MV-4-11 (cell line): ENCODE data around the gene ITGAE.
"Not testable (repeated sequence)": the region's sequence is repeated elsewhere in the genome, so short reads cannot be mapped to it uniquely, and the experiment has no call there.

ENCODE experiments used
- DNase-seq: peaks from one replicate; lab custom pipeline; 2025; lab: John Stamatoyannopoulos, UW

The ITGAE gene

DNA sequence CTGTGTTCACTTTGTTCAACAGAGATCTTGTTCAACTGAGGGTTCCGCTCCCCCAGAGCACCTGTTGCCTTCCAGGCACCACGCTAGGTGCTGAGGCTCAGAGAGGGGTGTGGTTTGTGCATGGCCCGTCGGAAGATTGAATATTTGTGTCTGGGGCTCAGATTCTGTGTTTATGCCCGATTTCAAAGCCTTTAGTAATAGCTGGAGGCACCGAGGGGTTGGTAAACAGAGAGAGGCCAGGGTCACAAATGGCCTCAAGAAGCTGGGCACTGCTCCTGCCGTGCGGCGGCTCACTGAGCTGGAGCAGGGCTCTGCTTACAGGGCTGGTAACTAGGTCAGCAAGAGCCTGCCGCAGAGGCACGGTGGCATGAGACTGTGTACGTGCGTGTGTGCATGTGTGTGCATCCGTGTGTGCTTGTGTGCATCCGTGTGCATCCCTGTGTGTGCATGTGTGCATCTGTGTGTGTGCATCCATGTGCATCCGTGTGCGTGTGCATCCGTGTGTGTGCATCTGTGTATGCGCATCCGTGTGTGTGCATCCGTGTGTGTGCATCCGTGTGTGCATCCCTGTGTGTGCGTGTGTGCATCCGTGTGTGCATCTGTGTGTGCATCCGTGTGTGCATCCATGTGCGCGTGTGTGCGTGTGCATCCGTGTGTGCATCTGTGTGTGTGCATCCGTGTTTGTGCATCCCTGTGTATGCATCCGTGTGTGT lies 5.4 kb downstream of the ITGAE start:
- no peak for DNase-seq

DNA sequence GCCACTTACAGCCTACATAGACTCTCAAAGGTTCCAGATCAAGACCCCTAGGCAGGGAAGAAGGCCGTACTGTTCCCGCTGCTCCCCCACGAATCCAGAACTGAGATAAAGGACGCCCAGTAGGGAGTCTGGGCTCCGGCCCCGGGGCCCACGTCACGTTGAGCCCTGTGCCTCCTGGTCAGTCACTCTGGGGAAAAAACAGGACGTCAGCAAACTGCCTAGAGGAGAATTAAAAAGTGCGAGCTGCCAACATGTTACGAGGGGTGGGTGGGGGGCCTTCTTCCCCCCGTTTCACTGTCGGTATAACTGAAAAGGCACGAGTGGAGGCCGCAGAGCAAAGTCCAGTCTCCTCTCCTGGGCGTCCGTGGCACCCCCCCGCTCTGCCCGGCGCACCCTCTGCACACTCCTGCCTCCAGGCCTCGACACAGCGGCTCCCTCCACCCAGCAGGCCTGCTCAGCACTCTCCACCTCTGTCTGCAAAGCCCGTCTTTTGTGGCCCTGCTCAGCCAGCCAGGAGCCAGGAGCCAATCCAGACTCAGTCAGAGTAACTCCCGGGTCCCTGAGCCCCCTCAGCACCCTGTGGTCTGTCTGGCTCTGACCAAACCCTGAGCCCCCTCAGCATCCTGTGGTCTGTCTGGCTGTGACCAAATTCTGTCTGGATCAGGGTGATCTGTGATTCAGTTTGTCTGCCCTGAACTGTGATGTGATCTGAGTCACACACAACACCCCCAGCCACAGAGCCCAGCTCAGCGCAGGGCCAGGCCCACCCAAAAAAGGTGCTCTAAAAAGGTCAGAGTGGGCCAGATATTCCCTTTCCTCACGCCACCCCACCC lies 6.2 kb downstream of the ITGAE start:
- no peak for DNase-seq

DNA sequence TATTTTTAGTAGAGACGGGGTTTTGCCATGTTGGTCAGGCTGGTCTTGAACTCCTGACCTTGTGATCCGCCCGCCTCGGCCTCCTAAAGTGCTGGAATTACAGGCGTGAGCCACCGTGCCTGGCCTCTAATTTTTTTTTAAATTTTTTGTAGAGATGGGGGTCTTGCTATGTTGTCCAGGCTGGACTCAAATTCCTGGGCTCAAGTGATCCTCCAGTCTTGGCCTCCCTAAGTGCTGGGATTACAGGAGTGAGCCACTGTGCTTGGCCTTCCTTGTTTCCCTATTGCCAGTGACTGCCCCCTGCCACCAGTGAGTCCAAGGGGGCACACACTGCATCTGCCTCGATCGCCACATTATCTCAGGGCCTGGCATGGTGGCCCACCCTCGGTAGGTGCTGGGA lies 6.8 kb downstream of the ITGAE start:
- DNase-seq, result not testable (repeated sequence)

DNA sequence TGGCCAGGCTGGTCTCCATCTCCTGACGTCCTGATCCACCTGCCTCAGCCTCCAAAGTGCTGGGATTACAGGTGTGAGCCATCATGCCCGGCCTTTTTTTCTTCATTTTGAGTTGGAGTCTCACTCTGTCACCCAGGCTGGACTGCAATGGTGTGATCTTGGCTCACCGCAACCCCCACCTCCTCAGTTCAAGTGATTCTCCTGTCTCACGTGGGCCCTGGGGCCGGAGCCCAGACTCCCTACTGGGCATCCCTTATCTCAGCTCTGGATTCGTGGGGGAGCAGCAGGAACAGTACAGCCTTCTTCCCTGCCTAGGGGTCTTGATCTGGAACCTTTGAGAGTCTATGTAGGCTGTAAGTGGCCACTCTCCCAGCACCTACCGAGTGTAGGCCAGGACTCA lies 7.7 kb downstream of the ITGAE start:
- DNase-seq, result not testable (repeated sequence)

DNA sequence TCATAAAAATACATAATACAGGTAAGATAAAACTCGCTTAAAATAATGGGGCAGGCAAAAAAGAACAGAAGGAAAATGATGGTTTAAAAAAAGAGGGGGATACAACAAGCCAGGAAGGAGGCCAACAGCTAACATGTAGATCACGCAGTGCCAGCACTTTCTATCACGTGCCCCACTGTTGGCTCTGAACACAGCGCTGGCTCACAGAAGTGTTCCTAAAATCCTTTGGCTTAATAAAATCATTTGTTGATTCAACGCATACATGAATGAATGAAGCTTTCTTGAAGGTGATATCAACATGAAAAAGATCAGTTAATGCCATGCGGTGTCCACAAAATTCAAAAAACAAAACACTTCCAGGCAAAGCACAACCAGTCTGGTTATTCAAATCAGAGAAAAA lies 8.5 kb downstream of the ITGAE start:
- DNase-seq, result no peak

DNA sequence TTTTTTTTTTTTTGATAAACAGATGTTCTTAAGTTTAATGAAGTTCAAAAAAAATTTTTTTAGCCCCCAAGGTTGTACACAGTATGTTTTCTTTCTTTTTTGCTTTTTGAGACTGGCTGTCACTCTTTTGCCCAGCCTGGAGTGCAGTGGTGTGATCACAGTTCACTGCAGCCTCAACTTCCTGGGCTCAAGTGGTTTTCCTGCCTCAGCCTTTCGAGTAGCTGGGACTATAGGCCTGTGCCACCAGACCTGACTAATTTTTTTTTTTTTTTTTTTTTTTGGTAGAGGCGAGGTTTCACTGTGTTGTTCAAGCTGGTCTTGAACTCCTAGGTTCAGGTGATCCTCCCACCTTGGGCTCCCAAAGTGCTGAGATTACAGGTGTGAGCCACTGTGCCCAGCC lies 12.8 kb downstream of the ITGAE start:
- DNase-seq, result peak; percentile 73

DNA sequence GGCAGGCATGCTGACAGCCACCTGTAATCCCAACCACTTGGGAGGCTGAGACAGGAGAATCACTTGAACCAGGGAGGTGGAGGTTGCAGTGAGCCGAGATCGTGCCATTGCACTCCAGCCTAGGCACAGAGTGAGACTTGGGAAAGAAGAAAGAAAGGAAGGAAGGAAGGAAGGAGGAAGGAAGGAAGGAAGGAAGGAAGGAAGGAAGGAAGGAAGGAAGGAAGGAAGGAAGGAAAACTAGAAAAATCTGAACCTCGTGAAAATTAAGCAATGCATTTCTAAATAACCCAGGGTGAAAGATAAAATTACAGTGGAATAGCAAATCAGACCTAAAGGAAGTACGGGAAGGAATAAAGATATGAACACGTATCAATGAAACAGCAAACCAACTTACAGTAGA lies 15.7 kb downstream of the ITGAE start:
- DNase-seq, result not testable (repeated sequence)

DNA sequence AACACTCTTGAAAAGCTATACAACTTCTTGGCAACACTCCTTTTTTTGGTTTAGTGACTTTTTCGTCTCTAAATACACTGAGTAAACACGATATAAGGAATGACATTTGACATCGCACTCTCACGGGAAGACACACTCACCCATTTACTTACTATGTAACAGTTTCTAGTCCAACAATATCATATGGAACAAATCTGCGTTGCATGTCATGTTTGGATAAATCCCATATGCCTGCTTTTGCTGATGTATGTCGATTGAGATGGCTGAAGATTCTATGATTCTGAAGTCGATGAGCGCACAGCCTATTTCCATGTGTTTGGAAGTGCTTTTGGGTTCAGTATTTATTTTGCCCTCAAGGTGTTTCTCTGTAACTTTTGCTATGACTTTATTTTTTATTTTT lies 18.2 kb downstream of the ITGAE start:
- no peak for DNase-seq

DNA sequence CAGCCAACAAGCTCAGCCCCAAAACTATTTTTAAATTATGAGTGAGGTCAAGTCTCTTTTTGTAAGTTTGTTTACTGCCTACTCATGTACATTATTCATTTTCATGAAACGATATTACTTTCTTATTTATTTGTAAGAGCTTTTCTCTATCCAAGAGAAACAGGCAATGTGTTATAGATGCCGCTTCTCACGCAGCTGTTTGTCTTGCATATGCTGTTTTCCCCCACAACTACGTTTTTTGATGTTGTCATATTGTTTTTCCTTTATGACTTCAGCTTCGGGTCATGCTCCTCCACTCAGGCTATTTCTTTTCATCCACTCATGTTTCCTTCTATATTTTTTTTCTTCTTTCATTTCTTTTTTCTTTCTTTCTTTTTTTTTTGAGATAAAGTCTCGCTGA lies 20.0 kb downstream of the ITGAE start:
- DNase-seq, result no peak

DNA sequence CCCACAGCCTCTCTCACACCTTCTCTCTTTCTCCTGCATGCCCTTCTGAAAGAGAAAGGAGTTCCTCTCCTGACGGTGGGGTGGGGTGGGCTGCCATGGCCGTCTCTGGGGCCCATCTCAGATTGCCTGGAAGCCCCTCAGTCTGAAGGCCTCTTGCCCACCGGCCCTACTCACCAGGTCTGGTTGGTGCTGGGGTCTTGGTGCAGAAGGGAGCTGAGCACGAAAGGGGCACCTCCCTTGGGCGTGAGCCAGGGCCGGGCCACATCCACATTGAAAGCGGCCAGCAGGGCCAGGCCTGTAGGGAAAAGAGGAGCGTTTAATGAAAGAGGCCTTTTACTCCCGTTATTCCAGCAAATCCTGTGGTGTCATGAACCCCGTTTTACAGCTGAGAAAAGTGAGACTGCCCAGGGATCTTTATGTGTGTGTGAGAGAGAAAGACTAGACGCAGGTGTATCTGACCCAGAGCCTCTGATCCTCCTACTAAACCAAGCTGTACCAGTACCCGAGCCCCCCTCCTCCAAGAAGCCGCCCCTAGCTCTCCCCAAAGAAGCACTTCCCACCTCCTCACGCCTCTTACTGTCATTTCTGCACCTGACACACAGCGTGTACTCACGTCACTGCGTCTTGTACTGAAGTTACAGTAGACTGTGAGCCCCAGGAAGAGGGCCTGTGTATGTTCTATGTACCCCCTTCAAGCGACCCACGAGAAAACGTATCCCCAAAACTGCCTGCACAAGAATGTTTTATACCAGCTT lies 23.4 kb downstream of the ITGAE start:
- no peak for DNase-seq

DNA sequence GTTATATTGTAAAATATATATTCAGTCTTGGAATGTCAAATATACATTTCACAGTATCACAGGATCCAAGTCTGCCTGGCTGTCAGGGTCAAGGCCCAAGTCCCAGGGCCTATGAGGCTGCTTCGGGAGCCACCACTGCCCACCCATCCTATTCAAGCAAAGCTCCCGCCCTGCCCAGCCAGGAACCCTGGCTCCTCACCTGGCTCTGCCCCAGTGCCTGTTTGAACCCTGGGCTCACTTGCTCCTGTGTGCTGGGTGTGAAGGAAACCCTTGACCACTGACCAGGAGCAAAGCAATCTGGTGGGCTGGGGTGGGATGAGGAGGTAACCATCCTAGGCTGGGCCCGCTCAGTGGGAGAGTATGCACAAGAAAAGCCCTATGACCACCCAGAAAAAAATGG lies 27.0 kb downstream of the ITGAE start:
- DNase-seq, result no peak

DNA sequence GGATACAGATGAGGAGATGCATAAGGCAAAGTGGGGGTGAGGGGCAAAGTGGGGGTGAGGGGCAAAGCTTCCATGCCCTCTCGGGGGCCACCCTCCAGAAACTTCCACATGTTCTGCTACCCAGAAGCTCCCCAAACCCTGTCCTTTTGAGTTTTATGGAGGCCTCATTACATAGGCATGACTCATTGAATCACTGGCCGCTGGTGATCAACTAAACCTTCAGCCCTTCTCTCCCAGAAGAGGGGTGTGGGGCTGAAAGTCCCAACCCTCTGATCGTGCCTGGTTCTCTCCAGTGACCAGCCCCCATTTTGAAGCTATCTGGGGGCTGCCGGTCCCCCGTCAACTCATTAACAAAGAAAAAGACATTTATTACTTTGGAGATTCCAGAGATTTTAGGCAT lies 27.5 kb downstream of the ITGAE start:
- DNase-seq, result no peak

DNA sequence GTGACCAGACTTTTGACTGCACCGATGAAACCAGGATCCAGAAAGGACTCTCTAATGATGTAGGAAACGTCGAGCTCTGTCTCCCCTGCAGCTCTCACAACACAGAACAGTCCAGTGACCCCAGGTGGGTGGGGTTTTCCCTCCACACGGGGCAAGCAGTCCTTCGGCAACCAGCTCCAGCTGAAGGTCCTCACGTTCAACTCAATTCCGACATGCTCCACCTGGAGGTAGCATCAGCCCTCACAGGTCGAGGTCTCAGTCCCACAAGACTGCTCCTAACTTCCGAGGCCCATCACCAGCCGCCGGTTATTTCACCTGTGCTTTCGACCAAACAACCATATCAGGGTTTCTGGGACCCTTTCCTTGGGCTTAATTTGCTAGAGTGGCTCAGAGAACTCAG lies 28.2 kb downstream of the ITGAE start:
- DNase-seq, result no peak

DNA sequence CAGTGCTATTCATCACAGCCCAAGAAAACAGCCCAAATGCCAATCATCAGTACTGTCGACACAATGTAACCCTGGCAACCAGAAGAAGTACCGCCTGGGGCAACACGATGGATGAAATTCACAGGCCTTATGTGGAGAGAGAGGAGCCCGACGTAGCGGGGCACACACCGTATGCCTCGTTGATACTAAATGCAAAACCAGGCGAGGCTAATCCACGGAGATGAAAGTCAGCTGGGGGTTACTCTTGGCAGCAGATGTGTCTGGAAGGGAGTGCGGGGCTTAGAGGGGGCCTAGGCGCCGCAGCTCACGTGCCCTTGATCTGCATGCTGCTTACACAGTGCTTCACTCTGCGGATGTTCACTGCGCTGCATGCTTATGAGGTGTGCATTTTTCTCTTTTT lies 29.8 kb downstream of the ITGAE start:
- DNase-seq, result no peak

DNA sequence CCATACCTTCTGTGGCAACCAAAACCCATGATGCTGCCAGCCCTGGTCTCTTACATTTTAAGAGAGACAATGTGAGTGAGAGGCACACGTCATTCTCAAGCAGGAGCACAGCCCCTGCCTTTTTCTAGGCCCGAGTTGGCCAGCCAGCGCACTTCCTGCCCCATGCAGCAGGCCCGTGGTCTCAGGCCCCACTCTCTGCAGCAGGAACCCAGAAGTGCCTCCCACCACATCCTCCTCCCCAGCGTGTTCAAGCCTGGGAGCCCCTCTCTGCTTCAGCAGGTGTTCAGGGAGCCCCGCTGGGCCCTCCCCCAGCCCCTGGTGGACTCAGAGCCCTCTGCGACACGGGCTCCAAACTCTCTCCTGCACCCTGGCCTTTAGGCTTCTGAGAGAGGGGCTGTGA lies 30.5 kb downstream of the ITGAE start:
- DNase-seq, result peak; percentile 21

DNA sequence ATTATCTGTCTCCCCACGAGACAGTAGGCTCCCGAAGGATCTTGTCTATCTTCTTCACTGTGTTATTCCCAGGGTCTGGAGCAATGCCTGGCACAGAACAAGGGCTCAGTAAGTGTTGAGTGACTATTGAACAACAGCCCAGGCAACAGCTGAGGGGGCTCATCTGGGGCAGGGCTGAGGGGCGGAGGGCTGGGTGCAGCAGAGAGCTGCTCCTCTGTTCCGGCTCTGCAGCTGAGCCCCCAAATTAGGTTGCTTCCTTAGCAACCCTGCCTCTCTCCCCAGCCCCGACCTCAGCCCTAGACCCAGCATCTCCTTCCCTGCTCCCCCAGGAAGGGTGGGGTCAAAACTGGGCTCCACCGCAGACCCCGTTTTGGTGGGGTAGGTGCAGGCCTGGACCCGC lies 32.2 kb downstream of the ITGAE start:
- DNase-seq, result no peak

DNA sequence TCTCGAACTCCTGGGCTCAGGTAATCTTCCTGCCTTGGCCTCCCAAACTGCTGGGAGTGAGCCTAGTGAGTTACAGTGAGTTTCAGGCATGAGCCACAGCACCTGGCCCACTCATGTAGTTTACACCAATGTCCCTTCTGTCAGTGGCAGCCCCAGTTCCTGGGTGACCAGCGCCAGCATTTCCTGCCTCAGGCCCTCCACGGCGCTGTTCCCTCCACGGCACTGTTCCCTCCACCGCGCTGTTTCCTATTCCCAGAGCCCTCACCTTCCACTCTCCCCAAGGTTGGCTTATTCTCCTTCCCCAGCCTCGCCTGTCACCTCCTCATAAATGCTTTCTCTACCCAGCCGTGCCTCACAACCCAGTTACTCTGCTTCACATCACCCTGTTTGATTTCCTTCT lies 32.6 kb downstream of the ITGAE start:
- DNase-seq, result no peak

DNA sequence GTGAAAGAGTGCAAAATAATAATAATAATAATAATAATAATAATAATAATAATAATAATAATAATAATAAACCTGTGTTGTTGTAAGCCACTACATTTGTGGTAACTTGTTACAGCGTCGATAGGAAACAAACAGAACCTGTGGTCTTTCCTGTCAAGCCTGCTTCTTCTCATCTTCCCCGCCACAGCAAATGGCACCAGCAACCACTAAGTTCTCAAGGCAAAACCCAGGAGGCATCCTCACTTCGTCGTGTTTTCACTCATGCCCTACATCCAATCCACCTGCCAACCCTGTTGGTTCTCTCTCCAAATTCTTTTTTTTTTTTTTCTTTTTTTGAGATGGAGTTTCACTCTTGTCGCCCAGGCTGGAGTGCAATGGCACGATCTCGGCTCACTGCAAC lies 34.2 kb downstream of the ITGAE start:
- DNase-seq, result no peak

DNA sequence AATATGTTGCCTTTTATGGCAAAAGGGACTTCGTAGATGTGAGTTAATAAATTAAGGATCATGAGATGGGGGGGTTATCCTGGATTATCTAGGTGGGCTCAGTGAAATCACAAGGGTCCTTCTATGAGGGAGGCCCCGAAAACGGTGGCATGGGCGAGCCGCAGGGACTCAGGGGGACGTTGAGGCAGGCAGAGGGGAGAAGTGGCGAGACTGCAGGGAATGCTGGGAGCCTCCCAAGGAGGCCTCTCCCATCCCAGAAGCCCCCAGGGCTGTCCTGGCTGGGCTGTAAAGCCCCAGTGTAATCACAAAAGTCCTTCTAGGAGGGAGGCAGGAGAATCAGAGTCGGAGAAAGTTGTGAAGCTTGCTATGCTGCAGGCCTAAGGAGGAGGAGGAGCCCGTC lies 35.0 kb downstream of the ITGAE start:
- DNase-seq, result no peak

DNA sequence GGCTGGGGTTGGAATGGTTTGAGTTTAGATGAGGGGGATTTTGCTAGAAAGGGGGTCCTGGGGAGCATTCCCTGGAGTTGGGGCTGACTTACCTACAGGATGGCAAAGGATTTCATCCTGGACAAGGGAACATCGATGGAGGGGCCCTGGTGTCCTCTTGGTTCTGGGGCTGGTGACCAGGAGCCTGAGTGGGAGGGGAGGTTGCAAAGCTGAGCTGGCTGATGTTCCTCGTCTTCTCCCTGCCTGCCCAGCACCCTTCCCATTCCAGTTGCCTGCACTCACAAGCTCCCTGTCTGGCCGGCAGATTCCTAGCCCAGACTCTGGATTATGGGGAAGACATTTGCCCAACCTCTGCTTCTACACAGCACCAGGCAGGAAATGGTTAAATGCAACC lies 37.2 kb downstream of the ITGAE start:
- no peak for DNase-seq

DNA sequence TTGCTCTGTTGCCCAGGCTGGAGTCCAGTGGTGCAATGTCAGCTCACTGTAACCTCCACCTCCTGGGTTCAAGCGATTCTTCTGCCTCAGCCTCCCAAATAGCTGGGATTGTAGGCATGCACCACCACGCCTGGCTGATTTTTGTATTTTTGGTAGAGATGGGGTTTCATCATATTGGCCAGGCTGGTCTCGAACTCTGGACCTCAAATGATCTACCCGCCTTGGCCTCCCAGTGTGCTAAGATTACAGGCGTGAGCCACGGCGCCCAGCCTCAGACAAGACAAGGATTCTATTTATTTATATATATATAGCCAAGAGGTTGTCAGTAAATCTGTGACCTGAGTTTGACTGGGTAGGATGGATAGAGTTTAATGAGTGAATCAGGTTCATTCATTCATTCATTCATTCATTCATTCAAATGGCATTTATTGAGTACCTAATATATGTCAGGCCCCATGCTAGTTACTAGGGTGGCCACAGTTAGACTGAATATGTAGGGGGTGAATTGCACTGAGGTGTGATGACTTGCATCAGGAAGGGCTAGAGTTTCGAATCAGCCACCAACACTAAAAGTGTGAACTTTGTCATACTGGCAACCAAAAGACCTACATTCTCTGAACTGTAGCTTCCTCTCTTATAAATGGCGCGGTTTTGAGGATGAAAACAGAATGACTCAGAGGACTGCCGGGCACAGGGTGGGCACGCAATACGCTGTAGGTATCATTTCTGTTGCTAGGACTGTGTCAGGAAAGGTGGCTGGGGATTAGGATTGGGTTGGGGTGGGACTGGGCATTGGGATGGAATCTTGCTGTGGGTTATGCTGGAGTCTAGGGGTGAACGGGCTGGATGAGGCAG lies 37.8 kb downstream of the ITGAE start:
- peak; percentile 90 for DNase-seq

DNA sequence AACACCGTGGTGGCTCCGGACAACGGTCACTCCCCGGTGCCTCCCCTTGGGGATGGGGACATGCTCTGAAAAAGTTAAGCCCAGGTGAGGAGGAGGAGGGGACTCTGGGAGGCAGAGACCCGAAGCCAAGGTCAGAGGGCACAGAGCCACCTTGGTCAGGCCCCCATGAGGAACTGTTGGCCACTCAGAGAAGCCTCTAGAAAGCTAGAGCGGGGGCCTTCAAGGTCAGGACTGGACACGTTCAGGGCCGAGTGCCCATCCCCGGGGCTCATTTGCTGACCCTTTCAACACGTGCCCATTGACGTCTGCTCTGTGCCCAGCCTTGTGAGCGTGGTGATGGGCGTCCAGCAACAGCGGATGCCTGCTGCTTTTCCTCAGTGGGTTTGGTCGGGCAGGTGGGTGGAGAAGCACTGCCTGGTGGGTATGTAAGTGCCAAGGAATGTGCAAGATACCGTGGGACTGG lies 39.0 kb downstream of the ITGAE start:
- DNase-seq, result no peak
